Peyer's patch (tissue), 4 donors: ENCODE measurements around the gene RXFP1. TPM values are rescaled to one million over a fixed set of nuclear protein-coding genes. Genes with fewer than 3 reads are reported as not detected.
A peak's percentile ranks its signal among the peaks of the same experiment; 100 is the strongest.

Experiments used
- DNase-seq, 3 donors: peaks; one replicate each; pipeline ENCODE4 v3.0.0-alpha.2; 2017 to 2019
- H3K27ac ChIP-seq, 4 donors: fragments of 200-600 bp; sonication (generic); one replicate each; pipeline ENCODE4 v1.5.1; 2016 to 2019
- H3K27me3 ChIP-seq, 2 donors: fragments of 200-600 bp; sonication (generic); one replicate each; pipeline ENCODE4 v1.5.1; 2019
- H3K36me3 ChIP-seq, 3 donors: fragments of 200-600 bp; sonication (generic); one replicate each; pipeline ENCODE4 v1.5.1; 2016 to 2019
- H3K4me1 ChIP-seq, 4 donors: fragments of 200-600 bp; sonication (generic); one replicate each; pipeline ENCODE4 v1.5.1; 2016 to 2019
- H3K4me3 ChIP-seq, 4 donors: fragments of 200-600 bp; sonication (generic); 1 replicate in 3 of 4; 2 replicates in 1 of 4; pipeline ENCODE4 v1.5.1; 2016 to 2019; ENCODE audit warnings: mild to moderate bottlenecking in 1 of 4
- H3K9me3 ChIP-seq, 4 donors: fragments of 200-600 bp; sonication (generic); one replicate each; pipeline ENCODE4 v1.5.1; 2016 to 2019; ENCODE audit warnings: mild to moderate bottlenecking in 1 of 4
- POLR2A ChIP-seq, 2 donors: fragments of 450-650 bp; IDR thresholded peaks; one replicate each; pipeline ENCODE4 v1.5.1; 2017; ENCODE audit warnings: antibody characterized with exemption in 2 of 2, mild to moderate bottlenecking in 2 of 2, moderate library complexity in 2 of 2
- total RNA-seq, 4 donors: library from RNA; depleted of rRNA; stranded (reverse); fragments of >200 nt; gene quantifications; one replicate each; pipeline ENCODE4 v1.1.0, GENCODE V29; 2016
- TF ChIP-seq, protein P1 (sequence below), 6 experiments: fragments of 450-650 bp in 4 of 6; fragments of 200-600 bp in 2 of 6; sonication (generic) in 1 of 6; IDR thresholded peaks; one replicate each; pipeline ENCODE4 v1.5.1; 2017 to 2019; ENCODE audit warnings: antibody characterized with exemption in 6 of 6, mild to moderate bottlenecking in 3 of 6, moderate library complexity in 1 of 6

The RXFP1 gene
- total RNA-seq, 4 donors from 2014 or later = 0.38 to 0.54 TPM; not detected in 2

DNA sequence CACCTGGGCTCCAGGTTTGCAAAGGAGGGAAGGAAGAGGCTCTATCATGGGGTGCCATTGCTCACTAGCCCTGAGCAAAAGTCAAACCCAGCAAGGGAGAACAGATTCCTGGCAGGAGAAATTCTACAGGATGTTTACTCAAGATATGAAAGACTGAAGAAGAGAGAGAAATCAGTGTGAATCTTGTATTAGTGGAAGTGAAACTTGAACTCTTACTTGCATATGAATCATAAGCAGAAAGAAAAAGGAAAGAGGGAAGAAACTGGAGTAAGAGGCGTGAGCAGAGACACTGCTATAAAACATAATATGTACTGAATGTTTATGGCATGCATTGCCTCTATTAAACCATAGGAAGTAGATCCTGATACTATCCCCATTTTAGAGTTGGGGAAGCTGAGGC, 89.1 kb downstream of the RXFP1 start:
- no peaks in the 10 kb centered on the region for H3K4me1 ChIP-seq
- H3K4me3 ChIP-seq = no peak overlapping the region
- no peak for DNase-seq
- no peaks in the 10 kb centered on the region for H3K36me3 ChIP-seq
- no peaks in the 10 kb centered on the region for H3K9me3 ChIP-seq
- no peak for TF ChIP-seq POLR2A (IDR thresholded peaks at IDR 0.05)
- TF ChIP-seq, protein P1, sequence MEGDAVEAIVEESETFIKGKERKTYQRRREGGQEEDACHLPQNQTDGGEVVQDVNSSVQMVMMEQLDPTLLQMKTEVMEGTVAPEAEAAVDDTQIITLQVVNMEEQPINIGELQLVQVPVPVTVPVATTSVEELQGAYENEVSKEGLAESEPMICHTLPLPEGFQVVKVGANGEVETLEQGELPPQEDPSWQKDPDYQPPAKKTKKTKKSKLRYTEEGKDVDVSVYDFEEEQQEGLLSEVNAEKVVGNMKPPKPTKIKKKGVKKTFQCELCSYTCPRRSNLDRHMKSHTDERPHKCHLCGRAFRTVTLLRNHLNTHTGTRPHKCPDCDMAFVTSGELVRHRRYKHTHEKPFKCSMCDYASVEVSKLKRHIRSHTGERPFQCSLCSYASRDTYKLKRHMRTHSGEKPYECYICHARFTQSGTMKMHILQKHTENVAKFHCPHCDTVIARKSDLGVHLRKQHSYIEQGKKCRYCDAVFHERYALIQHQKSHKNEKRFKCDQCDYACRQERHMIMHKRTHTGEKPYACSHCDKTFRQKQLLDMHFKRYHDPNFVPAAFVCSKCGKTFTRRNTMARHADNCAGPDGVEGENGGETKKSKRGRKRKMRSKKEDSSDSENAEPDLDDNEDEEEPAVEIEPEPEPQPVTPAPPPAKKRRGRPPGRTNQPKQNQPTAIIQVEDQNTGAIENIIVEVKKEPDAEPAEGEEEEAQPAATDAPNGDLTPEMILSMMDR (IDR thresholded peaks at IDR 0.05) = no peak
- H3K27ac ChIP-seq = no peak overlapping the region
- H3K27me3 ChIP-seq = no peaks in the 10 kb centered on the region

DNA sequence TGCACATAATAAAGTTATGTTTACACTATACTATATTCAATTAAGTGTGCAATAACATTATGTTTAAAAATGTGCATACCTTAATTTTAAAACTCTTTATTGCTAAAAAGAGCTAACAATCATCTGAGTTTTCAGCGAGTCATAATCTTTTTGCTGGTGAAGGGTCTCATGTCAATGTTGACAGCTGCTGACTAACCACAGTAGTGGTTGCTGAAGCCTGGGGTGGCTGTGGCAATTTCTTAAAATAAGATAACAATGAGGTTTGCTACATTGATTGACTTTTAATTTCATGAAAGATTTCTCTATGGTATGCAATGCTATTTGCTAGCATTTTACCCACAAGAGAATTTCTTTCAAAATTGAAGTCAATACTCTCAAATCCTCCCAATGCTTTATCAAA, 91.4 kb downstream of the RXFP1 start:
- H3K4me3 ChIP-seq = no peak overlapping the region
- DNase-seq = no peak
- TF ChIP-seq, protein P1 (IDR thresholded peaks at IDR 0.05) = no peak
- TF ChIP-seq POLR2A (IDR thresholded peaks at IDR 0.05) = no peak
- no peaks in the 10 kb centered on the region for H3K27me3 ChIP-seq
- no peaks in the 10 kb centered on the region for H3K4me1 ChIP-seq
- H3K9me3 ChIP-seq = no peaks in the 10 kb centered on the region
- H3K27ac ChIP-seq = no peak overlapping the region
- no peaks in the 10 kb centered on the region for H3K36me3 ChIP-seq

DNA sequence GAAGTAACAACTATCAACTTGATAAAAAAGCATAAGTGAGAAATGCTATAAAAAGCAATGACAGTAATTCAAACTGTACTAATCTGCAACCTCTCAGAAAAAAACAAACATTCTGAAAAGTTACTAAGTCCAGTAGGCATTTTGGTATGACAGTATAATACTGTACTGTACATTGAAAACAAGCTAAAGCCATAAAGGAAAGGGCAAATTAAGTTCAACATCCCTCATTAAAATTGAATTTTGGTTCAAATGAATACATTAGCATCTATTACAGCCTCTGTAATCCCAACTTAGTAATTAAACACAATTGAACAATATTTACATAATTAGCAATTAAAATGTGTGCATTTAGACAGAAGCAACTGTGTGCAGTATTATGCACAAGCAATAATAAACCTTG, 96.3 kb downstream of the RXFP1 start:
- no peak for DNase-seq
- no peak for TF ChIP-seq POLR2A (IDR thresholded peaks at IDR 0.05)
- TF ChIP-seq, protein P1 (IDR thresholded peaks at IDR 0.05) = no peak
- Histone ChIP-seq H3K4me1 (no peaks in the 10 kb centered on the region), H3K9me3 (no peaks in the 10 kb centered on the region), H3K27ac (no peak overlapping the region), H3K36me3 (no peaks in the 10 kb centered on the region), H3K4me3 (no peak overlapping the region), H3K27me3 (no peaks in the 10 kb centered on the region)

DNA sequence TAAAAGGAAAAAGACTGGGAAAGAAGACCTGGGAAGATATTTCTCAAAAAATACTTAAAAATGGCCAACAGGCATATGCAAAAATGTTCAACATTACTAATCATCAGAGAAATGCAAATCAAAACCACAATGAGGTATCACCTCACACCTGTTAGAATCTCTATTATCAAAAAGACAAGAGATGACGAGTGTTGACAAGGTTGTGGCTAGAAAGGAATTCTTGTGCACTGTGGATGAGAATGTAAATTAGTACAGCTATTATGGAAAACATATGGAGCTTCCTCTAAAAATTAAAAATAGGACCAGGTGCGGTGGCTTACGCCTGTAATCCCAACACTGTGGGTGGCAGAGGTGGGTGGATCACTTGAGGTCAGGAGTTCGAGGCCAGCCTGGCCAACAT, 100.0 kb downstream of the RXFP1 start:
- no peaks in the 10 kb centered on the region for H3K9me3 ChIP-seq
- no peaks in the 10 kb centered on the region for H3K36me3 ChIP-seq
- H3K27ac ChIP-seq = no peak overlapping the region
- H3K4me1 ChIP-seq = no peaks in the 10 kb centered on the region
- no peaks in the 10 kb centered on the region for H3K27me3 ChIP-seq
- DNase-seq = no peak
- TF ChIP-seq, protein P1 (IDR thresholded peaks at IDR 0.05) = no peak
- TF ChIP-seq POLR2A (IDR thresholded peaks at IDR 0.05) = no peak
- H3K4me3 ChIP-seq = no peak overlapping the region

DNA sequence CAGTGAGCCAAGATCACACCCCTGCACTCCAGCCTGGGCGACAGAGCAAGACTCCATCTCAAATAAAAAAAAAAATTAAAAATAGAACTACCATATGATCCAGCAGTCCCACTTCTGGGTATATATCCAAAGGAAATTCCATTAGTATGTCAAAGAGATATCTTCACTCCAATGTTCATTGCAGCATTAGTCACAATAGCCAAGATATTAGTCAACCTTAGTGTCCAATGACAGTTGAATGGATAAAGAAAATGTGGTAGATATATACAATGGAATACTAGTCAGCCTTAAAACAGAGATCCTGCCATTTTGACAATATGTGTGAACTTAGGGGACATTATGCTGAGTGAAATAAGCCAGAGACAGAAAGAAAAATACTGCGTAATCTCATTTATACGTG, 100.6 kb downstream of the RXFP1 start:
- no peak overlapping the region for H3K4me3 ChIP-seq
- no peak overlapping the region for H3K27ac ChIP-seq
- no peaks in the 10 kb centered on the region for H3K27me3 ChIP-seq
- H3K4me1 ChIP-seq = no peaks in the 10 kb centered on the region
- no peak for DNase-seq
- no peaks in the 10 kb centered on the region for H3K36me3 ChIP-seq
- H3K9me3 ChIP-seq = no peaks in the 10 kb centered on the region
- TF ChIP-seq, protein P1 (IDR thresholded peaks at IDR 0.05) = no peak
- no peak for TF ChIP-seq POLR2A (IDR thresholded peaks at IDR 0.05)

DNA sequence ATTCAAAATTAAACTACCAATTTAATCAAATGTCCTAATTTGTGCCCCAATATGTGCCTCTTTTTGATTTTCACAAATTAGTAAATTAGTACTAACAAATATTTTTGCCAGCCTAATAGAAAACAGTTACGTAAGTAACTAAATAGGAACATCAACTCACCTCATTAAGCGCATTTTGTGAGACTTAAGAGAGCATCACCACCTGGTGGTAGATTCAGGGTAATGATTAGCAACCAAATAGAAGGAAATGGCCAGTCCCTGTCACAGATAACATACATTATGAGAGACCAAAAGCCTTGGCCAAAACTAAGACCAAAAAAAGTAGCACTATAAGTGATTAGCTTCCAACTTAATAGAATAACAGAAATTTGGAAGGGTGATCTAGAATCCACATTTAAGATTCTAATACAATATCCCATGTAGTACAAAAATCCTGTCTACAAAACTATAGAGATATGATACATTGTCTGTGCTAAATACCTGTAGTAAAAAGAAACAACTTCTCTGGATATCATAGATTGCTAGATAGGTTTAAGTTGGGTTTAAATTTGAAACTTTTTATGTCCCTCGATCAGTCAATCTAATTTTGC, 103.3 kb downstream of the RXFP1 start:
- TF ChIP-seq POLR2A (IDR thresholded peaks at IDR 0.05) = no peak
- TF ChIP-seq, protein P1 (IDR thresholded peaks at IDR 0.05) = peak in 5 of 6 experiments; percentile 29 to 71 (median 69)
- H3K27me3 ChIP-seq = no peaks in the 10 kb centered on the region

More for the DNA sequence above, 103.3 kb downstream of the RXFP1 start:
- no peaks in the 10 kb centered on the region for H3K9me3 ChIP-seq
- H3K4me1 ChIP-seq = no peaks in the 10 kb centered on the region
- H3K4me3 ChIP-seq = no peak overlapping the region
- H3K27ac ChIP-seq = no peak overlapping the region
- no peaks in the 10 kb centered on the region for H3K36me3 ChIP-seq
- DNase-seq = no peak
